ENCODE results near the gene KATNB1.
"Not testable (repeated sequence)": the region's sequence is repeated elsewhere in the genome, so short reads cannot be mapped to it uniquely, and the experiment has no call there.

The KATNB1 gene

GRCh38 chr16:57791893-57792461, 56.4 kb downstream of the KATNB1 start:
- DNase-seq, result no peak
- intact Hi-C loops (cut with DNase I), result loop anchor here (10.0 kb wide), 1 partner anchor 73 kb away; no protein-coding TSS in a partner anchor

- intact Hi-C loops (cut with DNase I), result loop anchor here (10.0 kb wide), 1 partner anchor 70 kb away; no protein-coding TSS in a partner anchor
- DNase-seq, result no peak
Measured at GRCh38 chr16:57794849-57795430, 59.4 kb downstream of the KATNB1 start.

DNA sequence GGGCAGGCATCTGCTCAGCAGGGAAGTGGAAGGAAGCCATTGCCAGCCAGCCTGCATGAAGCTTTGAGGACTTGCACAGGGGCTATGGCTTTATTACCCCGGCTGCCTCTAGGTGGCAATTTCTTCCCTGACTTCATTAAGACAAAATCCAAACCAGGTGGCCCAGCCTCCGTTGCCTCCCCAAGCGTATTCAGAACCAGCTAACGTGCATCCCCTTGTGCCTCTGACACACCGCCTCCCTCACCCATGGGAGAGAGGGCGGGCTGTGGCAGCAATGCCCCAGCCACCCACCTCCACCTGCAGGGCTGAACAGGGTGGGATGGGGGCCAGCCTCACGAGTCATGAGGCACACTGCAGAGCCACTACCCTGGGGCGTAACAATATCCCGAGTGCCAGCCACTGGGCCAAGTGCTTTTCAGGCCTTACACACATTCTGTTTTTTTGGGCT, 59.9 kb downstream of the KATNB1 start:
- peak in 38 of 42 donors; percentile 40 to 88 (median 66) for DNase-seq
- intact Hi-C loops (cut with DNase I), result loop anchor here (10.0 kb wide), 1 partner anchor 69 kb away; no protein-coding TSS in a partner anchor

- intact Hi-C loops (cut with DNase I), result loop anchor here (10.0 kb wide), 1 partner anchor 69 kb away; no protein-coding TSS in a partner anchor
- not testable (repeated sequence) for DNase-seq
Measured at GRCh38 chr16:57796014-57796413, 60.4 kb downstream of the KATNB1 start.

DNA sequence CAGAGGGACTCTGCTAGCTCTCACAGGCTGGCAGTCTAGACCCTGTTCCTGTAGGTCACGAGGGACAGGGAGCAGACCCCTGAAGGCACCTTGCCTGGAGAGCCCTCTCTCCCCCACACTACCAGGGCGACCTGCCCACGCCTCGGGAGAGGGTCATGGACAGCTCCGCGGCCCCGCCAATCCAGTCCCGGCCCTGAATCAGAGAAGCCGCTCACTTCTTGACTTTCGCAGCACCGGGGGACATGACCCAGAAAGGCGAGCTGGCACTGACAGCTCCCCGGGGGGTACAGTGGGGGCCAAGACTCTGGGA, 61.6 kb downstream of the KATNB1 start:
- intact Hi-C loops (cut with DNase I), result loop anchor here (10.0 kb wide), 1 partner anchor 68 kb away; no protein-coding TSS in a partner anchor
- DNase-seq, result no peak

DNA sequence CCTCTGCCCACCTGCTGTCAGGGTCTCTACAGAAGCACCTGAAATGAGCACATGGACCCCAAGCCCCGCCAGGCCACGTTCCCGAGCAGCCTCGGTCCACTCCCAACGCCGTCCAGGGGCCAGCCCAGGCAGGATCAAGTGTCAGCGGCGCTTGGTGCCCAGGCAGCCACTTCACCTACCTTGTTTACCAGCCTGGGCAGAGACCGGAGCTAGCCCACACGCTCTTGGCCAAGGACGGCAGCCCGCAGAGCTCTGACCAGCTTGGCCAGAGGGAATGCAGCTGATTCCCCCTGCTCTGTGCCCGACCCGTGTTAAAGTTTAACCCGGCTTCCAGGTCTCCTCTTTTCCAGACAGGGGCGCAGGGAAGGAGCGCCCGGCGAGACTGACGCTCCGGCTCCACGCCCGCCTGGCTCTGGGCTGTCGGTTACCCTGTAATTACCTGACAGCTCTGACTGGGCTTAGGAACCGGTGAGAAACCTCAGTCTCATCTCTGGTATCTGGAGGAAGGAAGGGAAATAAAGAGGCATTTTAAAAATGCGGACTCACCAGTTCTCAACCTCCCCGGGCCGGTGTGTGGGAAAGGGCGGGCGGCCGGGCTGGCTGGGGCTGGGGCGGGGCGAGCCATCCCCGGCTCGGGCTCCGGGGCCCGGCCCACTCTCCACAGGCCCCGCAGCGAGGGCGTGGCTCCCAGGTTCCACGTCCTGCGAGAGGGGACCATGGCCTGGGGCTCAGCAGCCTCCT, 62.1 kb downstream of the KATNB1 start:
- DNase-seq, result no peak
- intact Hi-C loops (cut with DNase I), result loop anchor here (10.0 kb wide), 1 partner anchor 67 kb away; no protein-coding TSS in a partner anchor

DNA sequence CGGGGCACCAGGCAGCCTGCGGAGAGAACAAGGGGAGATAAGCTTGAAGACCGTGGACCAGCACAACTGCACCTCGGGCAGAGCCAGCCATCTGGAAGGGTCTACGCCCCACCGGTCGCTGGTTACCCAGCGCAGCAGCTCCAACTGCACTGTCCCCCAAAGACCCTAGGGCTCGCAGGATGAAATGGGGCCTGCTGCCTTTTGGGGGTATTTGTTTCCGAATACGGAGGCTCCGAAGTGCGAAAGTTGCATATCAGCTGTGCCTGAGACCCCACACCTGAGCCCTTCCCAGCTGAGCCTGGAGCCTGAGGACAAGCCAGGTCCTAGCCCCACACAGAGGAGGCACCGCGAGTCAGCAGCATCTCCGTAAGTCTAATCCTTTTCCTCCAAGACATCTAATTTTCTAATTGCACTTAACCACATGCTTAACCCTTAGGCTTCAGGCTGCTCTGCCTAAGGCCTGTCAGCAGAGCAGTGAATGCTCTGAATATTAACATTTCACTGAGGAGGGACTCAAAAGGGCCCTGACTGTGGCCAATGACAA, 62.8 kb downstream of the KATNB1 start:
- DNase-seq, result no peak
- intact Hi-C loops (cut with DNase I), result loop anchor here (10.0 kb wide), 1 partner anchor 66 kb away; no protein-coding TSS in a partner anchor

GRCh38 chr16:57798953-57799599, 63.5 kb downstream of the KATNB1 start:
- no peak for DNase-seq
- intact Hi-C loops (cut with DNase I), result loop anchor here (10.0 kb wide), 1 partner anchor 66 kb away; no protein-coding TSS in a partner anchor

DNA sequence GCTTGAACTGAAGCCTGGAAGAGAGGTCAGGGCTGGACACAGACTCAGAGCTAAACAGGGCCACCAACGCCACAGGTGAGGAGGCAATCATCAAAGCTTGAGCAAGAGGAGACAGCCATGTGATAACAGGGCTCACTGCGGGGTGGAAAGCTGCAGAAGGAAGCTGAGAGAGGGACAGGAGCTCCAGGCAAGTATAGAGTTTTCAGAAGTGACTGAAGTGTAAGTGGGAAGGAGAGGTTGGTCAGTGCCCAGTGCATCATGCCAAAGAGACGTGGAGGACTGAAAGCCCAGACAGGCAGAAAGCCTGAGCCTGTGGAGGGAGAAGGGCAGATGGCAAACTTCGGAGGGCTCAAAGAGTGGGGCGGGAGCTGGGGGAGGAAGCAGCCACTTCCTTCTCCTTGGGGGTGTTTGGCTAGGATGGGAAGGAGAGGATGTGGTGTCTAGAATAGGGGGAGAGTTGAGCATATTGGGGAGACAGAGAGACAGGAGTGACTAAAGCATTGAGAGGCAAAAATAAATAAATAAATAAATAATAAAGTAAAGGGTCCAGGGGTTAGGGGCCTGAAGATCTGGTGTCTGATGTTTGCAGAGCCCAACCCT, 64.1 kb downstream of the KATNB1 start:
- DNase-seq, result peak in 1 of 42 donors; percentile 21

GRCh38 chr16:57800200-57801097, 64.9 kb downstream of the KATNB1 start:
- DNase-seq, result peak in 1 of 42 donors; percentile 19
- intact Hi-C loops (cut with DNase I), result no loop called here

More for the DNA sequence above, 64.1 kb downstream of the KATNB1 start:
- intact Hi-C loops (cut with DNase I), result loop anchor here (10.0 kb wide), 1 partner anchor 65 kb away; no protein-coding TSS in a partner anchor

- intact Hi-C loops (cut with DNase I), result no loop called here
- DNase-seq, result peak in 1 of 42 donors; percentile 14
Measured at GRCh38 chr16:57801098-57801808, 65.7 kb downstream of the KATNB1 start.

DNA sequence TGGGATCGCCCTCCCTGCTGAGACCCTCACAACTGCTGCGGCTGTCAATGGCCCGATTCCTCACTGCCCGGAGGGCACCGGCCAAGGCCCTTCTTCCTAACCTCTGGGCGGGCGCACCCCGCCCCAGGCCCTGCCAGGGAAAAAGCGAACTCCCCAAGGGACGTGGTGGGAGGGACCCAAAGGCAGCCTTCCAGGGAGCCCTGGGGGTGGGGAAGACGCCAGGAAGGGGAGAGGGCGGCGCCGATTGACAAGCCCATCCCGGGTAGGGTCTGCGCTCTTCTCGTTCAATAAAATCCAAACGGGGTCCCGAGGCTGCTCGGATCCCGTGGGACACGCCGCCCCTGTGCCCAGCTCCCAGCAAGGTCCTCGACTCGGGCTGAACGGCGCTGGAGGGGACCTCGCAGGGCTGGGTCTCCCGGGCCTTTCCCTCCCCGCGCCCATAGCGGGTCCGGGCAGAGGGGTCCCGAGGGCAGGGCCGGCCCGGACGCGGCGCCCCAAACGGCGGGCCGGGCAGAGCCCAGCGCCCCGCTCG, 66.3 kb downstream of the KATNB1 start:
- intact Hi-C loops (cut with DNase I), result no loop called here

GRCh38 chr16:57802341-57803133, 67.0 kb downstream of the KATNB1 start, which contains the start of gene KIFC3:
TSS of gene KIFC3 (minus strand) at chr16:57802491. CDS start at chr16:57798243, 4,248 bp downstream.
- intact Hi-C loops (cut with DNase I), result no loop called here

More for the DNA sequence above, 66.3 kb downstream of the KATNB1 start:
- DNase-seq, result peak in 37 of 42 donors; percentile 26 to 71 (median 48)

GRCh38 chr16:57803134-57803990, 67.8 kb downstream of the KATNB1 start:
- intact Hi-C loops (cut with DNase I), result no loop called here
- DNase-seq, result peak; percentile 51 to 91 (median 76)

More at GRCh38 chr16:57802341-57803133, 67.0 kb downstream of the KATNB1 start, which contains the start of gene KIFC3:
- DNase-seq, result peak; percentile 69 to 96 (median 88)
